Lower lobe of right lung (tissue), 2 donors: ENCODE data around the gene EPHA3. TPM values are rescaled to one million over a fixed set of nuclear protein-coding genes. Genes with fewer than 3 reads are reported as not detected.

Source experiments
- ATAC-seq, 2 donors: fragments of 200-7000 bp; cut with Tn5 transposase; one replicate each; pipeline ENCODE4 v1.9.1; 2020 to 2022; ENCODE audit warnings: mild to moderate bottlenecking in 2 of 2, moderate library complexity in 2 of 2
- DNase-seq: peaks from one replicate; pipeline ENCODE4 v3.0.0-alpha.2; 2020
- H3K27ac ChIP-seq: fragments of 200-600 bp; one replicate; pipeline ENCODE4 v1.8.0; 2022
- H3K27me3 ChIP-seq: fragments of 200-600 bp; one replicate; pipeline ENCODE4 v1.8.0; 2022; ENCODE audit warnings: low read depth
- H3K36me3 ChIP-seq: fragments of 200-600 bp; one replicate; pipeline ENCODE4 v1.8.0; 2022; ENCODE audit warnings: mild to moderate bottlenecking
- H3K4me1 ChIP-seq: fragments of 200-600 bp; one replicate; pipeline ENCODE4 v1.8.0; 2022
- H3K4me3 ChIP-seq: fragments of 200-600 bp; one replicate; pipeline ENCODE4 v1.8.0; 2022; ENCODE audit warnings: mild to moderate bottlenecking
- H3K9me3 ChIP-seq: fragments of 200-600 bp; one replicate; pipeline ENCODE4 v1.8.0; 2022
- CTCF ChIP-seq: fragments of 200-600 bp; IDR thresholded peaks from one replicate; pipeline ENCODE4 v1.8.0; 2022; ENCODE audit warnings: antibody characterized with exemption, mild to moderate bottlenecking
- intact Hi-C: fragments of 100-400 bp; cut with DNase I; formaldehyde crosslinking; loops from one replicate; pipeline ENCODE4 v1.11.0; 2022
- total RNA-seq: library from RNA; stranded (reverse); fragmentation: NEBNext Ultra II Directional; extraction: Animal tissue kit (Norgen Biotek cat#: 25700); gene quantifications from one replicate; pipeline ENCODE4 v1.2.1, GENCODE V29; 2021
- donor health status: DM: no; HTN: yes; CAD: no; lungs with severe emphysema.

Gene EPHA3
- total RNA-seq, 1 donor from 2014 or later = 1.4 TPM

- Histone ChIP-seq H3K27ac (no peak overlapping the region), H3K36me3 (no peaks in the 10 kb centered on the region), H3K4me3 (no peak overlapping the region), H3K4me1 (no peaks in the 10 kb centered on the region), H3K27me3 (no peaks in the 10 kb centered on the region), H3K9me3 (no peaks in the 10 kb centered on the region)
- TF ChIP-seq CTCF = no peak
- no peak for ATAC-seq
- intact Hi-C loops = no loop called here
- no peak for DNase-seq
Observed at GRCh38 chr3:89164774-89165173, 57.4 kb downstream of the EPHA3 start.

- H3K9me3 ChIP-seq = no peaks in the 10 kb centered on the region
- H3K36me3 ChIP-seq = no peaks in the 10 kb centered on the region
- no peak overlapping the region for H3K27ac ChIP-seq
- no peak for TF ChIP-seq CTCF
- intact Hi-C loops = no loop called here
- ATAC-seq (no peak), DNase-seq (no peak)
- no peaks in the 10 kb centered on the region for H3K4me1 ChIP-seq
- H3K27me3 ChIP-seq = no peaks in the 10 kb centered on the region
- H3K4me3 ChIP-seq = no peak overlapping the region
Observed at GRCh38 chr3:89165636-89166263, 58.3 kb downstream of the EPHA3 start.

- intact Hi-C loops = no loop called here
- DNase-seq (no peak), ATAC-seq (no peak)
- no peaks in the 10 kb centered on the region for H3K27me3 ChIP-seq
- H3K36me3 ChIP-seq = no peaks in the 10 kb centered on the region
- no peaks in the 10 kb centered on the region for H3K9me3 ChIP-seq
- H3K4me1 ChIP-seq = no peaks in the 10 kb centered on the region
- H3K27ac ChIP-seq = no peak overlapping the region
- no peak overlapping the region for H3K4me3 ChIP-seq
- no peak for TF ChIP-seq CTCF
Observed at GRCh38 chr3:89171687-89172545, 64.5 kb downstream of the EPHA3 start.

GRCh38 chr3:89173546-89173945 is 66.1 kb downstream of the EPHA3 start:
- no peak for TF ChIP-seq CTCF
- H3K4me1 ChIP-seq = no peaks in the 10 kb centered on the region
- H3K9me3 ChIP-seq = no peaks in the 10 kb centered on the region
- intact Hi-C loops = no loop called here
- ATAC-seq = no peak
- no peaks in the 10 kb centered on the region for H3K27me3 ChIP-seq
- no peak overlapping the region for H3K27ac ChIP-seq
- no peak for DNase-seq
- no peak overlapping the region for H3K4me3 ChIP-seq
- no peaks in the 10 kb centered on the region for H3K36me3 ChIP-seq

- DNase-seq (no peak), ATAC-seq (no peak)
- no peak for TF ChIP-seq CTCF
- Histone ChIP-seq H3K27ac (no peak overlapping the region), H3K9me3 (no peaks in the 10 kb centered on the region), H3K36me3 (no peaks in the 10 kb centered on the region), H3K4me1 (no peaks in the 10 kb centered on the region), H3K27me3 (no peaks in the 10 kb centered on the region), H3K4me3 (no peak overlapping the region)
- intact Hi-C loops = no loop called here
Observed at GRCh38 chr3:89179355-89180001, 72.1 kb downstream of the EPHA3 start.
